Progenitor cell of endocrine pancreas (in vitro differentiated cells): ENCODE measurements around the gene CCDC90B. TPM values are rescaled to one million over a fixed set of nuclear protein-coding genes. Genes with fewer than 3 reads are reported as not detected.

ENCODE experiments used
- DNase-seq: peaks from one replicate; pipeline ENCODE4 v3.0.0; 2021; ENCODE audit warnings: low spot score; ENCODE audit not compliant: unreplicated experiment
- H3K27ac Mint-ChIP-seq: 2 replicates; pipeline ENCODE4 v1.8.0; 2021; ENCODE audit warnings: mild to moderate bottlenecking, moderate library complexity, mixed read lengths
- H3K27me3 Mint-ChIP-seq: 2 replicates; pipeline ENCODE4 v1.8.0; 2021; ENCODE audit warnings: mixed read lengths
- H3K36me3 Mint-ChIP-seq: 2 replicates; pipeline ENCODE4 v1.8.0; 2022; ENCODE audit warnings: mixed read lengths; ENCODE audit not compliant: insufficient read depth
- H3K4me1 Mint-ChIP-seq: 2 replicates; pipeline ENCODE4 v1.8.0; 2021; ENCODE audit warnings: low read depth, mixed read lengths
- H3K4me3 Mint-ChIP-seq: 2 replicates; pipeline ENCODE4 v1.8.0; 2021; ENCODE audit warnings: low read depth, mild to moderate bottlenecking, moderate library complexity, mixed read lengths
- H3K9me3 Mint-ChIP-seq: 2 replicates; pipeline ENCODE4 v1.8.0; 2021; ENCODE audit warnings: low read depth, mixed read lengths
- CTCF ChIP-seq: fragments of 200-600 bp; sonication (generic); IDR thresholded peaks from one replicate; pipeline ENCODE4 v1.5.0; 2021; ENCODE audit warnings: antibody characterized with exemption, mild to moderate bottlenecking; ENCODE audit not compliant: unreplicated experiment
- total RNA-seq: library from RNA; stranded (reverse); gene quantifications from 2 replicates; pipeline ENCODE4 v1.2.1, GENCODE V29; 2021

Gene CCDC90B
- total RNA-seq, 1 donor from 2014 or later, result 47.0 TPM

- Mint-ChIP-seq H3K4me3 (peak overlapping the region; percentile 98), H3K27me3 (no peaks in the 10 kb centered on the region), H3K9me3 (peaks cover 3% of the 10 kb centered on the region), H3K4me1 (peaks cover 21% of the 10 kb centered on the region), H3K36me3 (peaks cover 2% of the 10 kb centered on the region), H3K27ac (peak overlapping the region; percentile 99)
- TF ChIP-seq CTCF, result no peak
- DNase-seq, result no peak
These were observed 1.5 kb downstream of the CCDC90B start for GRCh38 chr11:83284501-83285150.

- TF ChIP-seq CTCF, result no peak
- Mint-ChIP-seq H3K36me3 (peaks cover 9% of the 10 kb centered on the region), H3K4me3 (no peak overlapping the region), H3K4me1 (peaks cover 21% of the 10 kb centered on the region), H3K27me3 (no peaks in the 10 kb centered on the region), H3K27ac (no peak overlapping the region), H3K9me3 (peaks cover 1% of the 10 kb centered on the region)
- no peak for DNase-seq
These were observed 4.0 kb downstream of the CCDC90B start for GRCh38 chr11:83282084-83282716.

GRCh38 chr11:83280256-83280655, 5.9 kb downstream of the CCDC90B start:
- no peak for DNase-seq
- H3K36me3 Mint-ChIP-seq, result peaks cover 9% of the 10 kb centered on the region
- H3K27me3 Mint-ChIP-seq, result no peaks in the 10 kb centered on the region
- no peak for TF ChIP-seq CTCF
- H3K27ac Mint-ChIP-seq, result no peak overlapping the region
- H3K9me3 Mint-ChIP-seq, result no peaks in the 10 kb centered on the region
- no peak overlapping the region for H3K4me3 Mint-ChIP-seq
- peaks cover 17% of the 10 kb centered on the region for H3K4me1 Mint-ChIP-seq

GRCh38 chr11:83278351-83278750, 7.8 kb downstream of the CCDC90B start:
- Mint-ChIP-seq H3K4me3 (no peak overlapping the region), H3K9me3 (no peaks in the 10 kb centered on the region), H3K27ac (no peak overlapping the region), H3K4me1 (peaks cover 3% of the 10 kb centered on the region), H3K27me3 (no peaks in the 10 kb centered on the region), H3K36me3 (peaks cover 12% of the 10 kb centered on the region)
- no peak for DNase-seq
- TF ChIP-seq CTCF, result no peak

GRCh38 chr11:83275888-83276641, 10.1 kb downstream of the CCDC90B start:
- Mint-ChIP-seq H3K4me1 (no peaks in the 10 kb centered on the region), H3K27ac (no peak overlapping the region), H3K9me3 (peaks cover 4% of the 10 kb centered on the region), H3K36me3 (peaks cover 30% of the 10 kb centered on the region), H3K4me3 (no peak overlapping the region), H3K27me3 (no peaks in the 10 kb centered on the region)
- DNase-seq, result no peak
- no peak for TF ChIP-seq CTCF
